GM23338 (cell line): ENCODE results near the gene SORCS2. TPM values are rescaled to one million over a fixed set of nuclear protein-coding genes. Genes with fewer than 3 reads are reported as not detected.

Experiments used
- ATAC-seq: fragments of 200-7000 bp; cut with Tn5 transposase; 3 replicates; pipeline ENCODE4 v1.9.1; 2020
- DNase-seq: peaks from one replicate; pipeline ENCODE4 v3.0.0-alpha.2; 2015; ENCODE audit warnings: low spot score
- H2AFZ ChIP-seq: fragments of 200-600 bp; sonication (generic); 2 replicates; pipeline ENCODE4 v1.8.0; 2016; ENCODE audit warnings: antibody characterized with exemption, mild to moderate bottlenecking, moderate library complexity
- H3F3A ChIP-seq: fragments of 200-600 bp; sonication (generic); replicated peaks from 2 replicates; pipeline ENCODE4 v1.8.0; 2017; ENCODE audit warnings: antibody characterized with exemption, mixed run types, low read depth
- H3K27ac ChIP-seq: fragments of 200-600 bp; sonication (generic); 2 replicates; pipeline ENCODE4 v1.6.1; 2016; ENCODE audit warnings: low read depth
- H3K27me3 ChIP-seq: fragments of 200-600 bp; sonication (generic); 2 replicates; pipeline ENCODE4 v1.8.0; 2016; ENCODE audit warnings: mild to moderate bottlenecking, mixed run types, moderate library complexity; ENCODE audit not compliant: insufficient read depth
- H3K36me3 ChIP-seq: fragments of 200-600 bp; sonication (generic); 2 replicates; pipeline ENCODE4 v1.8.0; 2016; ENCODE audit warnings: mild to moderate bottlenecking; ENCODE audit not compliant: insufficient read depth
- H3K4me1 ChIP-seq: fragments of 200-600 bp; sonication (generic); 2 replicates; pipeline ENCODE4 v1.8.0; 2016; ENCODE audit warnings: mild to moderate bottlenecking, moderate library complexity; ENCODE audit not compliant: insufficient read depth
- H3K4me2 ChIP-seq: fragments of 200-600 bp; sonication (generic); 2 replicates; pipeline ENCODE4 v1.7.1; 2017; ENCODE audit warnings: mixed run types
- H3K4me3 ChIP-seq: fragments of 200-600 bp; sonication (generic); 2 replicates; pipeline ENCODE4 v1.6.1; 2016; ENCODE audit warnings: mixed run types
- H3K79me2 ChIP-seq: fragments of 200-600 bp; sonication (generic); replicated peaks from 2 replicates; pipeline ENCODE4 v1.8.0; 2017; ENCODE audit warnings: mild to moderate bottlenecking; ENCODE audit not compliant: insufficient read depth
- H3K9me2 ChIP-seq: fragments of 200-600 bp; sonication (generic); 2 replicates; pipeline ENCODE4 v1.8.0; 2017; ENCODE audit not compliant: insufficient read depth
- H4K20me1 ChIP-seq: fragments of 200-600 bp; sonication (generic); replicated peaks from 2 replicates; pipeline ENCODE4 v1.8.0; 2017; ENCODE audit warnings: mild to moderate bottlenecking; ENCODE audit not compliant: insufficient read depth
- H3K27ac Mint-ChIP-seq: 2 replicates; pipeline ENCODE4 v1.8.0; 2020; ENCODE audit warnings: inconsistent platforms, mild to moderate bottlenecking, moderate library complexity, mixed read lengths
- H3K27me3 Mint-ChIP-seq: 3 replicates; pipeline ENCODE4 v1.8.0; 2022; ENCODE audit warnings: low read depth, mild to moderate bottlenecking, moderate library complexity, mixed read lengths, inconsistent platforms; ENCODE audit not compliant: insufficient read depth, poor library complexity
- H3K36me3 Mint-ChIP-seq: 3 replicates; pipeline ENCODE4 v1.8.0; 2021; ENCODE audit warnings: low read depth, mild to moderate bottlenecking, inconsistent platforms, moderate library complexity, mixed read lengths
- H3K4me1 Mint-ChIP-seq: 3 replicates; pipeline ENCODE4 v1.8.0; 2020; ENCODE audit warnings: mild to moderate bottlenecking, inconsistent platforms, mixed read lengths
- H3K4me3 Mint-ChIP-seq: 3 replicates; pipeline ENCODE4 v1.8.0; 2021; ENCODE audit warnings: moderate library complexity, mild to moderate bottlenecking, inconsistent platforms, mixed read lengths
- H3K9me3 Mint-ChIP-seq: 3 replicates; pipeline ENCODE4 v1.8.0; 2020; ENCODE audit warnings: moderate library complexity, mild to moderate bottlenecking, inconsistent platforms, mixed read lengths
- CREB1 ChIP-seq: fragments of 250-450 bp; sonication (Bioruptor Pico); IDR thresholded peaks from 2 replicates; pipeline ENCODE4 v1.5.0; 2020; ENCODE audit warnings: low read depth, mild to moderate bottlenecking, moderate library complexity
- CTCF ChIP-seq, 2 experiments: fragments of 200-600 bp in 1 of 2; sonication (generic) in 1 of 2; conservative IDR thresholded peaks; 2 replicates each; pipeline versions ENCODE4 v1.5.1 to v1.6.1; 2016 to 2017; ENCODE audit warnings: antibody characterized with exemption in 2 of 2, low read depth in 2 of 2, mild to moderate bottlenecking in 2 of 2, moderate library complexity in 1 of 2
- ETS1 ChIP-seq: IDR thresholded peaks from 2 replicates; pipeline ENCODE4 v1.6.1; 2016; ENCODE audit warnings: antibody characterized with exemption
- EZH2phosphoT487 ChIP-seq: fragments of 200-600 bp; sonication (generic); IDR thresholded peaks from one replicate; pipeline ENCODE4 v1.8.1; 2018; ENCODE audit warnings: antibody characterized with exemption; ENCODE audit not compliant: unreplicated experiment
- JUNB ChIP-seq: IDR thresholded peaks from one replicate; pipeline ENCODE4 v1.6.1; 2016; ENCODE audit warnings: antibody characterized with exemption; ENCODE audit not compliant: unreplicated experiment
- NANOG ChIP-seq: IDR thresholded peaks from 2 replicates; pipeline ENCODE4 v1.6.1; 2016; ENCODE audit warnings: antibody characterized with exemption, borderline replicate concordance
- POLR2AphosphoS5 ChIP-seq: IDR thresholded peaks from 2 replicates; pipeline ENCODE4 v1.6.1; 2016; ENCODE audit warnings: antibody characterized with exemption, low read depth
- REST ChIP-seq: IDR thresholded peaks from one replicate; pipeline ENCODE4 v1.6.1; 2018; ENCODE audit warnings: antibody characterized with exemption; ENCODE audit not compliant: unreplicated experiment
- polyA plus RNA-seq: library from polyadenylated mRNA; unstranded; fragments of >200 nt; fragmentation: Nextera tagmentation; extraction: Ambion mirVana; gene quantifications from 2 replicates; pipeline ENCODE4 v1.2.1, GENCODE V29; 2016
- total RNA-seq: library from RNA; depleted of rRNA; stranded (reverse); fragments of >200 nt; shearing (Covaris generic); gene quantifications from 2 replicates; pipeline ENCODE4 v1.2.3, GENCODE V29; 2014

SORCS2 gene
- total and polyA plus RNA-seq, 2 experiments from 2014 or later = 0.47 to 2.4 TPM

GRCh38 chr4:7761720-7762119 lies 569.4 kb downstream of the SORCS2 start:
- H2AFZ ChIP-seq = no peak overlapping the region
- no peaks in the 10 kb centered on the region for H3K79me2 ChIP-seq
- DNase-seq (peak; percentile 87), ATAC-seq (peak; percentile 93)
- no peak overlapping the region for H3K4me3 ChIP-seq
- H3K27me3 ChIP-seq = no peaks in the 10 kb centered on the region
- no peak for TF ChIP-seq POLR2AphosphoS5
- TF ChIP-seq CTCF (conservative IDR thresholded peaks at IDR 0.05; ENCODE audit: low read depth in 2 of 2) = peak; percentile 82 to 90
- Mint-ChIP-seq H3K4me1 (peaks cover 4% of the 10 kb centered on the region; the same call in 2 of the 3 replicates), H3K4me3 (no peak overlapping the region), H3K9me3 (no peaks in the 10 kb centered on the region), H3K27me3 (peaks cover 5% of the 10 kb centered on the region), H3K36me3 (no peaks in the 10 kb centered on the region), H3K27ac (no peak overlapping the region)
- H4K20me1 ChIP-seq = no peaks in the 10 kb centered on the region
- no peaks in the 10 kb centered on the region for H3K36me3 ChIP-seq
- H3K27ac ChIP-seq = 0 out of 2 replicates have a peak overlapping the region, but pooled peaks have one; percentile 19
- no peaks in the 10 kb centered on the region for H3K9me2 ChIP-seq
- no peak overlapping the region for H3K4me2 ChIP-seq
- H3K4me1 ChIP-seq = no peaks in the 10 kb centered on the region
- 0 out of 2 replicates have a peak, but pooled peaks cover 5% of the 10 kb centered on the region for H3F3A ChIP-seq

GRCh38 chr4:7762376-7763030 lies 570.2 kb downstream of the SORCS2 start:
- no peaks in the 10 kb centered on the region for H3K27me3 ChIP-seq
- peaks cover 3% of the 10 kb centered on the region; the same call in 2 of the 3 replicates for H3K4me1 Mint-ChIP-seq
- H3K9me2 ChIP-seq = no peaks in the 10 kb centered on the region
- H3K79me2 ChIP-seq = no peaks in the 10 kb centered on the region
- 0 out of 2 replicates have a peak, but pooled peaks cover 5% of the 10 kb centered on the region for H3F3A ChIP-seq
- no peak overlapping the region for H2AFZ ChIP-seq
- H3K4me3 ChIP-seq = no peak overlapping the region
- H3K4me3 Mint-ChIP-seq = no peak overlapping the region
- no peak overlapping the region for H3K27ac Mint-ChIP-seq
- DNase-seq (no peak), ATAC-seq (no peak)
- no peaks in the 10 kb centered on the region for H3K36me3 ChIP-seq
- TF ChIP-seq ETS1 (no peak), POLR2AphosphoS5 (no peak), NANOG (no peak), JUNB (no peak)
- H3K36me3 Mint-ChIP-seq = no peaks in the 10 kb centered on the region
- no peaks in the 10 kb centered on the region for H3K4me1 ChIP-seq
- no peak overlapping the region for H3K27ac ChIP-seq
- H3K27me3 Mint-ChIP-seq = peaks cover 1% of the 10 kb centered on the region
- no peaks in the 10 kb centered on the region for H4K20me1 ChIP-seq
- no peaks in the 10 kb centered on the region for H3K9me3 Mint-ChIP-seq
- no peak overlapping the region for H3K4me2 ChIP-seq

- Histone ChIP-seq H2AFZ (no peak overlapping the region), H3K36me3 (no peaks in the 10 kb centered on the region), H3K27ac (no peak overlapping the region), H3K9me2 (no peaks in the 10 kb centered on the region), H3K4me3 (no peak overlapping the region), H3K79me2 (no peaks in the 10 kb centered on the region), H3K4me1 (no peaks in the 10 kb centered on the region), H3F3A (0 out of 2 replicates have a peak, but pooled peaks cover 5% of the 10 kb centered on the region), H3K27me3 (no peaks in the 10 kb centered on the region), H3K4me2 (no peak overlapping the region), H4K20me1 (no peaks in the 10 kb centered on the region)
- H3K4me1 Mint-ChIP-seq = 0 out of 3 replicates have a peak, but pooled peaks cover 1% of the 10 kb centered on the region
- no peak overlapping the region for H3K4me3 Mint-ChIP-seq
- H3K9me3 Mint-ChIP-seq = no peaks in the 10 kb centered on the region
- H3K36me3 Mint-ChIP-seq = peaks cover 2% of the 10 kb centered on the region; the same call in 2 of the 3 replicates
- ATAC-seq = no peak
- no peak for DNase-seq
- no peak overlapping the region for H3K27ac Mint-ChIP-seq
- peaks cover 1% of the 10 kb centered on the region for H3K27me3 Mint-ChIP-seq
- no peak for TF ChIP-seq POLR2AphosphoS5
- TF ChIP-seq REST = no peak
- no peak for TF ChIP-seq JUNB
- no peak for TF ChIP-seq ETS1
- no peak for TF ChIP-seq CREB1 (CRISPR knock-in tag)
- TF ChIP-seq EZH2phosphoT487 = no peak
These were observed 570.8 kb downstream of the SORCS2 start for GRCh38 chr4:7763106-7763505.
